ENCODE measurements around the gene DHRS12. TPM values are rescaled to one million over a fixed set of nuclear protein-coding genes. Genes with fewer than 3 reads are reported as not detected.
A peak's percentile ranks its signal among the peaks of the same experiment; 100 is the strongest.

The DHRS12 gene
- total RNA-seq, 1 experiment from 2014 or later, result 8.8 TPM

DNA sequence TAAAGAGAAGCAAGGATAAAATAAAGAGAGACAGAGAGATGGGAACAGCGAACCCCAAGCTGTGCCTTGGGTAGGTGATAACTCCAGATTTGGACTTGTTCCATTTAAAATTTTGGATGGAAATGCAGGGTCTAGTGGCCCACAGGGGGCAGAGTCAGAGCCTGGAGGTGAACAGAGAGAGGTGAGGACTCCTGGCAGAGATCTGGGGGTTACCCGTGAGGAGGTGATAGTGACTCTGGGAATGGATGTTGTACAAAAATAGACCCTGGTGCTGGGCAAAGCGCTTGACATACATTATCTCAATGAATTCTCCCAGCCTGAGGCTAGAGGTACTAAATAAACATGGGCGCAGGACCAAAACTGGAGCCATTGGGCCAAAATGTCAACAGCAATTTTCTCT is 14.3 kb upstream of the DHRS12 start:
- no peak overlapping the region for H3T11ph ChIP-seq (ENCODE audit: low read length)
- H3K23ac ChIP-seq (ENCODE audit: insufficient read length, low read depth, low read length), result no peak overlapping the region
- H2AK5ac ChIP-seq (ENCODE audit: insufficient read length, low read length), result no peak overlapping the region
- no peak overlapping the region for H2BK12ac ChIP-seq (ENCODE audit: insufficient read length, low read depth, low read length)
- Mint-ChIP-seq H3K27me3 (ENCODE audit: low read depth) (peaks cover 4% of the 10 kb centered on the region), H3K4me3 (no peak overlapping the region), H3K27ac (no peak overlapping the region), H3K36me3 (ENCODE audit: insufficient read depth in 1 of 3, low read depth in 3 of 3) (no peaks in the 10 kb centered on the region), H3K4me1 (peaks cover 37 to 40% of the 10 kb centered on the region in 2 experiments), H3K9me3 (no peaks in the 10 kb centered on the region)
- DNase-seq, result no peak
- H3K23me2 ChIP-seq (ENCODE audit: insufficient read length, low read depth, low read length, poor library complexity, severe bottlenecking), result peaks cover 4% of the 10 kb centered on the region
- no peak overlapping the region for H3K27ac ChIP-seq (ENCODE audit: insufficient read length, low read depth, low read length)
- WGBS (ENCODE audit: extremely low coverage, insufficient read length, low lambda C conversion rate), result no CpG with 5 or more reads among the region's 4 CpGs
- H4K20me1 ChIP-seq (ENCODE audit: control insufficient read depth, insufficient read depth, insufficient read length), result no peaks in the 10 kb centered on the region
- H4K5ac ChIP-seq (ENCODE audit: insufficient read length, low read depth, low read length), result no peak overlapping the region
- no peaks in the 10 kb centered on the region for H3K9me3 ChIP-seq (ENCODE audit: control insufficient read depth, low read depth, low read length)
- no peak overlapping the region for H3K4ac ChIP-seq (ENCODE audit: low read depth, low read length)
- H3K18ac ChIP-seq (ENCODE audit: insufficient read length, low read depth, low read length), result no peak overlapping the region
- no peak overlapping the region for H2BK5ac ChIP-seq (ENCODE audit: insufficient read length, low read length)
- peaks cover 2% of the 10 kb centered on the region; the same call in 1 of the 2 replicates for H3K27me3 ChIP-seq (ENCODE audit: insufficient read depth, low read length)
- no peak overlapping the region for H3K4me2 ChIP-seq (ENCODE audit: insufficient read depth, insufficient read length, low read length)
- no peak overlapping the region for H4K8ac ChIP-seq (replicated peaks; ENCODE audit: insufficient read length, low read depth, low read length)
- peaks cover 6% of the 10 kb centered on the region; the same call in 1 of the 2 replicates for H3K4me1 ChIP-seq (ENCODE audit: insufficient read depth, low read length)
- no peak overlapping the region for H2AFZ ChIP-seq (ENCODE audit: low read length)
- no peak overlapping the region for H4K91ac ChIP-seq (ENCODE audit: insufficient read length, low read depth, low read length)
- no peak overlapping the region for H2BK15ac ChIP-seq (ENCODE audit: low read depth, low read length)
- TF ChIP-seq, protein P1, sequence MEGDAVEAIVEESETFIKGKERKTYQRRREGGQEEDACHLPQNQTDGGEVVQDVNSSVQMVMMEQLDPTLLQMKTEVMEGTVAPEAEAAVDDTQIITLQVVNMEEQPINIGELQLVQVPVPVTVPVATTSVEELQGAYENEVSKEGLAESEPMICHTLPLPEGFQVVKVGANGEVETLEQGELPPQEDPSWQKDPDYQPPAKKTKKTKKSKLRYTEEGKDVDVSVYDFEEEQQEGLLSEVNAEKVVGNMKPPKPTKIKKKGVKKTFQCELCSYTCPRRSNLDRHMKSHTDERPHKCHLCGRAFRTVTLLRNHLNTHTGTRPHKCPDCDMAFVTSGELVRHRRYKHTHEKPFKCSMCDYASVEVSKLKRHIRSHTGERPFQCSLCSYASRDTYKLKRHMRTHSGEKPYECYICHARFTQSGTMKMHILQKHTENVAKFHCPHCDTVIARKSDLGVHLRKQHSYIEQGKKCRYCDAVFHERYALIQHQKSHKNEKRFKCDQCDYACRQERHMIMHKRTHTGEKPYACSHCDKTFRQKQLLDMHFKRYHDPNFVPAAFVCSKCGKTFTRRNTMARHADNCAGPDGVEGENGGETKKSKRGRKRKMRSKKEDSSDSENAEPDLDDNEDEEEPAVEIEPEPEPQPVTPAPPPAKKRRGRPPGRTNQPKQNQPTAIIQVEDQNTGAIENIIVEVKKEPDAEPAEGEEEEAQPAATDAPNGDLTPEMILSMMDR (conservative IDR thresholded peaks at IDR 0.05), result peak; percentile 42; the same call in 1 of the 3 replicates
- no peaks in the 10 kb centered on the region for H3K79me2 ChIP-seq (ENCODE audit: insufficient read depth, low read length)
- no peaks in the 10 kb centered on the region for H3K79me1 ChIP-seq (ENCODE audit: insufficient read depth, low read depth, low read length, poor library complexity, severe bottlenecking)
- no peak overlapping the region for H2BK20ac ChIP-seq (ENCODE audit: low read depth, low read length, poor library complexity, severe bottlenecking)
- H2BK120ac ChIP-seq (ENCODE audit: low read depth, low read length, poor library complexity, severe bottlenecking), result no peak overlapping the region
- no peak overlapping the region for H3K56ac ChIP-seq (ENCODE audit: insufficient read length, low read depth, low read length)
- no peak overlapping the region for H3K14ac ChIP-seq (ENCODE audit: insufficient read depth, low read length)
- no peak overlapping the region for H3K9ac ChIP-seq (ENCODE audit: extremely low read depth, insufficient read length, low read length)
